Upper lobe of right lung (tissue), 1 donor: ENCODE results near the gene RNF213. TPM values are rescaled to one million over a fixed set of nuclear protein-coding genes. Genes with fewer than 3 reads are reported as not detected.

Source experiments
- ATAC-seq: fragments of 200-7000 bp; cut with Tn5 transposase; one replicate; pipeline ENCODE4 v1.9.1; 2020; ENCODE audit warnings: mild to moderate bottlenecking, moderate library complexity
- DNase-seq: peaks from one replicate; pipeline ENCODE4 v3.0.0-alpha.2; 2020
- H3K27ac ChIP-seq: fragments of 200-600 bp; one replicate; pipeline ENCODE4 v1.8.0; 2022
- H3K27me3 ChIP-seq: fragments of 200-600 bp; one replicate; pipeline ENCODE4 v1.8.0; 2022; ENCODE audit warnings: mild to moderate bottlenecking
- H3K36me3 ChIP-seq: fragments of 200-600 bp; one replicate; pipeline ENCODE4 v1.8.0; 2022
- H3K4me1 ChIP-seq: fragments of 200-600 bp; one replicate; pipeline ENCODE4 v1.8.0; 2022
- H3K4me3 ChIP-seq: fragments of 200-600 bp; one replicate; pipeline ENCODE4 v1.8.0; 2022; ENCODE audit warnings: mild to moderate bottlenecking
- H3K9me3 ChIP-seq: fragments of 200-600 bp; one replicate; pipeline ENCODE4 v1.8.0; 2022
- intact Hi-C: fragments of 100-400 bp; cut with DNase I; formaldehyde crosslinking; loops from one replicate; pipeline ENCODE4 v1.11.0; 2022
- total RNA-seq: library from RNA; stranded (reverse); fragmentation: NEBNext Ultra II Directional; extraction: Animal tissue kit (Norgen Biotek cat#: 25700); gene quantifications from one replicate; pipeline ENCODE4 v1.2.1, GENCODE V29; 2021
- TF ChIP-seq, protein P1 (sequence below): fragments of 200-600 bp; IDR thresholded peaks from one replicate; pipeline ENCODE4 v1.8.0; 2022; ENCODE audit warnings: antibody characterized with exemption
- donor health status: DM: no; HTN: yes; CAD: no; lungs with severe emphysema.

Gene RNF213
- total RNA-seq, 1 donor from 2014 or later, result 236 TPM

DNA sequence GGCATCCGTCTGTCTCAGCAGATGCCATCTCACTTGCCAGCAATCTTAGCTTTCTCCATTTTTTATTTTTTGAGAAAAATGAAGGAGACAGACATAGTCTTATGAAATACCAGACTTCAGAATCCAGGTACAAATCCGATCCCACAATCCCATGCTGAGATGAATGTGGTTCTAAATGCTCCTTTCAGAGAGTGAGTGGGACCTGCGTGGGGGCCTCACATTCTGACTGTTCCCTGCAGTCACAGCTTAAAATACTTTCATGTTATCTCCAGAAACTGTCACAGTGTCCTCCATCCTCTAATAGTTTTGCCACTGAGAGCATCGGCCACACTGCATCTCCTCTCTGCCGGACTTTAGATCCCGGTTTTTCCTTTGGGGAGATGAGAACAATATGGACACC is 119.4 kb downstream of the RNF213 start:
- ATAC-seq (no peak), DNase-seq (no peak)
- H3K9me3 ChIP-seq, result no peaks in the 10 kb centered on the region
- no peaks in the 10 kb centered on the region for H3K4me1 ChIP-seq
- TF ChIP-seq, protein P1, sequence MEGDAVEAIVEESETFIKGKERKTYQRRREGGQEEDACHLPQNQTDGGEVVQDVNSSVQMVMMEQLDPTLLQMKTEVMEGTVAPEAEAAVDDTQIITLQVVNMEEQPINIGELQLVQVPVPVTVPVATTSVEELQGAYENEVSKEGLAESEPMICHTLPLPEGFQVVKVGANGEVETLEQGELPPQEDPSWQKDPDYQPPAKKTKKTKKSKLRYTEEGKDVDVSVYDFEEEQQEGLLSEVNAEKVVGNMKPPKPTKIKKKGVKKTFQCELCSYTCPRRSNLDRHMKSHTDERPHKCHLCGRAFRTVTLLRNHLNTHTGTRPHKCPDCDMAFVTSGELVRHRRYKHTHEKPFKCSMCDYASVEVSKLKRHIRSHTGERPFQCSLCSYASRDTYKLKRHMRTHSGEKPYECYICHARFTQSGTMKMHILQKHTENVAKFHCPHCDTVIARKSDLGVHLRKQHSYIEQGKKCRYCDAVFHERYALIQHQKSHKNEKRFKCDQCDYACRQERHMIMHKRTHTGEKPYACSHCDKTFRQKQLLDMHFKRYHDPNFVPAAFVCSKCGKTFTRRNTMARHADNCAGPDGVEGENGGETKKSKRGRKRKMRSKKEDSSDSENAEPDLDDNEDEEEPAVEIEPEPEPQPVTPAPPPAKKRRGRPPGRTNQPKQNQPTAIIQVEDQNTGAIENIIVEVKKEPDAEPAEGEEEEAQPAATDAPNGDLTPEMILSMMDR, result no peak
- no peak overlapping the region for H3K4me3 ChIP-seq
- no peaks in the 10 kb centered on the region for H3K27me3 ChIP-seq
- peaks cover 100% of the 10 kb centered on the region for H3K36me3 ChIP-seq
- H3K27ac ChIP-seq, result no peak overlapping the region
- intact Hi-C loops, result no loop called here

DNA sequence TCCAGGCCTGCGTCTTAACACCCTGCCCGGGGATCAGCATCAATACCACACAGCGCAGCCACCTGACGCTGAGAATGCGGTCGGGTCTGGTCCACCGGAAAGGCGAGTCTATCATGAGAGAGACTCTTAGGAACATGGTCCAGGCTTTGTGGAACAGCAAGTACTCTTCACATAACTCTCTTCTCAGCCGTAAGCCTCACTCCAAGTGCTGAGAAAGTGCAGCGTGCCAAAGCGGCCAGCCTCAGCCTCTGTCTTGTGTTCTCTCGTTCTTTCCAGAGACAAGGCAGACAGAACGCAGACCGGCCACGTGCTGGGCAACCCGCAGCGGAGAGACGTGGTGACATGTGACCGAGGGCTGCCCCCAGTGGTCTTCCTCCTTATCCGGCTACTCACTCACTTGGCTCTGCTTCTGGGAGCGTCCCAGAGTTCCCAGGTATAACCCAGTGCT is 119.9 kb downstream of the RNF213 start:
- intact Hi-C loops, result no loop called here
- H3K27me3 ChIP-seq, result no peaks in the 10 kb centered on the region

DNA sequence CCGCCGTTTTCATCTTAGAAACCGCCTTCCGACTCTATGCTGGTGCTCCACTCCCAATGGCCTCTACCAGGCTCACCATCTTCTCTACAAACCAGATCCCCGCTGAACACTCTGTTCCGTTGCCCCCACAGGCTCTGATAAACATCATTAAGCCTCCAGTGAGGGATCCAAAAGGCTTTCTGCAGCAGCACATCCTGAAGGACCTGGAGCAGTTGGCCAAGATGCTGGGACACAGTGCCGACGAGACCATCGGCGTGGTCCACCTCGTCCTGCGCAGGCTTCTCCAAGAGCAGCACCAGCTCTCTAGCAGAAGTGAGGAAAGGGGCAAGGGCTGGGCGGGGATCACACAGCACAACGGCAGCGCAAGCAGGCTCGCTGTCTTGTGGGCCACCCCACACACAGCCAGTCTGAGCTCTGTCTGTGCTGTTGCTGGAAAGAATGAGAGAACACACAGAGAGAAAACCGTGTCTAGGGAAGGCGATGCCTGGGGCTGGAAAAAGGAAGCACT is 120.8 kb downstream of the RNF213 start:
- intact Hi-C loops, result no loop called here
- H3K36me3 ChIP-seq, result peaks cover 100% of the 10 kb centered on the region
- no peak for DNase-seq

More for the DNA sequence above, 119.9 kb downstream of the RNF213 start:
- H3K9me3 ChIP-seq, result no peaks in the 10 kb centered on the region
- H3K4me3 ChIP-seq, result no peak overlapping the region
- H3K4me1 ChIP-seq, result no peaks in the 10 kb centered on the region
- no peak overlapping the region for H3K27ac ChIP-seq
- TF ChIP-seq, protein P1, result no peak
- DNase-seq (no peak), ATAC-seq (peak; percentile 32)
- peaks cover 100% of the 10 kb centered on the region for H3K36me3 ChIP-seq

DNA sequence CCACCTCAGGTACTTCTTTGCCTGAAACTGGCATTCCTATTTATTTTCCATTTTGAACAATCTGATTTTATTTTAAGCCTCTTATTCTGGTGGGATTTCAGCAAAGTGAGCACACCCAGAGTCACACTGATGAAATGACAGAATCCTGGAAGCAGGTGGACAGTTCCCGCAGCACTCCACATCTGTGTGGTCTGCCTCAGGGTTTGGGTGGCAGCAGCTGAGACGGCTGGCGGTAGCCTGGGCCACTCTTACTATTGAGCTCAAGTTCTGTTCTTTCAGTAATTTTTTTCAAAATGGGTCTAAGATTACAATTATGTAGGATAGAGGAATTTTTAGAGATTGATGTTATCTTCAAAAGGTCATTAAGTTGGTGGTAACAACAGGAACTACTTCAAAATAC is 121.8 kb downstream of the RNF213 start:
- TF ChIP-seq, protein P1, result no peak
- DNase-seq, result no peak
- Histone ChIP-seq H3K4me1 (no peaks in the 10 kb centered on the region), H3K4me3 (no peak overlapping the region), H3K9me3 (no peaks in the 10 kb centered on the region), H3K27ac (no peak overlapping the region), H3K36me3 (peaks cover 100% of the 10 kb centered on the region), H3K27me3 (no peaks in the 10 kb centered on the region)
- no peak for ATAC-seq
- intact Hi-C loops, result no loop called here

More for the DNA sequence above, 120.8 kb downstream of the RNF213 start:
- no peaks in the 10 kb centered on the region for H3K4me1 ChIP-seq
- no peak overlapping the region for H3K27ac ChIP-seq
- no peaks in the 10 kb centered on the region for H3K9me3 ChIP-seq
- TF ChIP-seq, protein P1, result no peak
- no peak overlapping the region for H3K4me3 ChIP-seq
- H3K27me3 ChIP-seq, result no peaks in the 10 kb centered on the region
- ATAC-seq, result no peak

DNA sequence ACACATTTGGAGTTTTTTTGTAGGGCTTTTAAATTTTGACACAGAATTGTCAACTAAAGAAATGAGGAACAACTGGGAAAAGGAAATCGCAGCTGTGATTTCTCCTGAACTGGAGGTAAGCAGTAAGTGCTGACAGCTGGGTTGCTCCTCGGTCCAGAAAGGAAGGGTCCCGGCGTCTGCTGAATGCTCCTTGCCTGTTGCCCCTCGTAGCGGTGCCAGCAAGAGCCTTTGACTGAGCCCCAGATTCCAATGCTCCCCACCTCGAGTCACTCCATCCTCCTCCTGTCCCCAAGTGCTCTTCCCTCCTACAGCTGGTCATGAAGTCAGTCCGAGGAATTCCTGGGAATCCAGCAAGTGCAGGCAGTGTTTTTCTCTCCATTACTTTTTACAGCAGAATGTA is 122.3 kb downstream of the RNF213 start:
- ATAC-seq, result no peak
- peaks cover 100% of the 10 kb centered on the region for H3K36me3 ChIP-seq
- no peaks in the 10 kb centered on the region for H3K27me3 ChIP-seq
- no peak overlapping the region for H3K4me3 ChIP-seq
- no peak overlapping the region for H3K27ac ChIP-seq
- H3K4me1 ChIP-seq, result no peaks in the 10 kb centered on the region
- no peaks in the 10 kb centered on the region for H3K9me3 ChIP-seq
- TF ChIP-seq, protein P1, result no peak
- DNase-seq, result no peak
- intact Hi-C loops, result no loop called here
